Measurements from ENCODE around the gene SRRM4.

Gene SRRM4

DNA sequence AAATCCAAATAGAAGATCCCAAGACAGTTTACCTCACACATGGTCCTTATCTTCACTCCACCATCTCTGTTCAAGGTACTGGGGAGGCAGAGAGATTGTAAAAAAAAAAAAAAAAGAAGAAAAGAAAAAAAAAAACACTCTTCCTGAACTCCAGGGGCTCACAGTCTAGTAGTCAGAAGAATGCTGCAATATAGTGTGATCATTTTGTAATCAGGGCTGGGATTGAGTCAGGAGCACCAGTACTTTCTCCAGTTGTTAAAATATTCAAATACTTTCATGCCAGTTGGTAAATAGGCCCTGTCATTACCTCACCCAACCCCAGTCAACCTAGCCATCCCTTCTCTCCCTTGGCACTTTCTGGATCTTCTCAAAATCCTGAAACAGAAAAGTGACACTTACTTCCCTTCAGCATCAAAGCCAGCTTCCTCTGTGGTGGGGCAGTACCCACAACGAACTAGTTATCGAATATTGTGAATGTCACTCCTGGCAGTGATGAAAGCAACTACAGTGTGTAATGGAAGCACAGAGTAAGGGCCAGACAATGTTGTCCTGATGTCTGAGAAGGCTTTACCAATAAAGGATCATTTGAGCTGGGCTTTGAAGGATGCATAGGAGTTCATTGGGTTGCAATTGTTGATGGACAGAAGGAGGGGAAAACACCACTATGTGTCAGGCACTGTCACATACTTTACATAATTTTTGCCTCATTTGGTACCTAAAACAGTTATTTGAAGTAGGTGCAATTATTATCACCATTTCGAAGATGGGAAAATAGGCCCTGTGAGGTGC is 153.1 kb downstream of the SRRM4 start:
- TF ChIP-seq CTCF (IDR thresholded peaks at IDR 0.05): no peak

DNA sequence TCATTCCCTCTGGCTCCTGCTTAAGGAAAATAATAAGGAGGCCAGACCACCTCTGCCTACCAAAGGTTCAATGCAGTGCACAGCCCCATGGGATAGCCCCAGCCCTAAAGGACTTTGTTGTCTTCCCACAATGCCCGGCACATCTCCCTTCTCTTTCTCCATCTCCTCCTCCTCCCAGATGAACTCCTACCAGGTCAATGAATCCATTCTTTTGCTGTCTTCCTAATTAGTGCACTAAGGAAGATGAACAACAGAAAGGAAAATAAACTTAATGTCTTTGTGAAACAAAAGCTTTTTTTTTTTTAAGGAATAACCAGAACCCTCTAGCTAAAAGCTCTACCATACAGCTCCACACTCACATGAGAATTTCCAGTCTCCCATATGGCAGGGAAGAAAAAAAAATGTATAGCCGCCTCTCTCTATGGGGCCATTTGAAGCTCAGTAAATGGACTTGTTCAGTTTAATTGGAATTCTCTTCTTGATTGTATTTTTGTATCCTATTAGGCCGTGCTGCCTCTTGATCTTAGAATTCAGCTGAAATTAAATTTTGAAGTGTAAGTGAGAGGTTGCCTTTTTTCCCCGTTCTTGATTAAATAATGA is 155.6 kb downstream of the SRRM4 start:
- DNase-seq: no peak
- Mint-ChIP-seq H3K4me3 (no peak overlapping the region), H3K27ac (peak overlapping the region; percentile 34), H3K4me1 (peaks cover 23% of the 10 kb centered on the region), H3K9me3 (no peaks in the 10 kb centered on the region), H3K36me3 (ENCODE audit: low read depth) (no peaks in the 10 kb centered on the region), H3K27me3 (ENCODE audit: low read depth, poor library complexity) (peaks cover 2% of the 10 kb centered on the region)
- no peak for TF ChIP-seq CTCF (IDR thresholded peaks at IDR 0.05)

More for the DNA sequence above, 153.1 kb downstream of the SRRM4 start:
- Mint-ChIP-seq H3K27me3 (ENCODE audit: low read depth, poor library complexity) (peaks cover 2% of the 10 kb centered on the region), H3K4me3 (no peak overlapping the region), H3K27ac (no peak overlapping the region), H3K9me3 (no peaks in the 10 kb centered on the region), H3K4me1 (peaks cover 23% of the 10 kb centered on the region), H3K36me3 (ENCODE audit: low read depth) (no peaks in the 10 kb centered on the region)
- no peak for DNase-seq

- H3K27ac Mint-ChIP-seq: no peak overlapping the region
- TF ChIP-seq CTCF (IDR thresholded peaks at IDR 0.05): no peak
Observed at GRCh38 chr12:119139448-119139847, 158.1 kb downstream of the SRRM4 start.

GRCh38 chr12:119145367-119145766 is 164.0 kb downstream of the SRRM4 start:
- no peak for TF ChIP-seq CTCF (IDR thresholded peaks at IDR 0.05)
- Mint-ChIP-seq H3K27ac (no peak overlapping the region), H3K36me3 (ENCODE audit: low read depth) (no peaks in the 10 kb centered on the region), H3K4me1 (peaks cover 12% of the 10 kb centered on the region), H3K4me3 (no peak overlapping the region), H3K9me3 (no peaks in the 10 kb centered on the region), H3K27me3 (ENCODE audit: low read depth, poor library complexity) (peaks cover 16% of the 10 kb centered on the region)
- no peak for DNase-seq

More at GRCh38 chr12:119139448-119139847, 158.1 kb downstream of the SRRM4 start:
- Mint-ChIP-seq H3K36me3 (ENCODE audit: low read depth) (no peaks in the 10 kb centered on the region), H3K9me3 (no peaks in the 10 kb centered on the region), H3K4me3 (no peak overlapping the region), H3K27me3 (ENCODE audit: low read depth, poor library complexity) (peaks cover 8% of the 10 kb centered on the region), H3K4me1 (peaks cover 23% of the 10 kb centered on the region)
- DNase-seq: no peak

- Mint-ChIP-seq H3K9me3 (peaks cover 4% of the 10 kb centered on the region), H3K27ac (no peak overlapping the region), H3K36me3 (ENCODE audit: low read depth) (no peaks in the 10 kb centered on the region), H3K4me1 (peaks cover 14% of the 10 kb centered on the region), H3K27me3 (ENCODE audit: low read depth, poor library complexity) (peaks cover 15% of the 10 kb centered on the region), H3K4me3 (no peak overlapping the region)
- no peak for TF ChIP-seq CTCF (IDR thresholded peaks at IDR 0.05)
- DNase-seq: no peak
Observed at GRCh38 chr12:119147847-119148448, 166.6 kb downstream of the SRRM4 start.
